H1 (cell line): Measurements from ENCODE around the gene STK32C. TPM values are rescaled to one million over a fixed set of nuclear protein-coding genes. Genes with fewer than 3 reads are reported as not detected.

Source experiments
- ASH2L ChIP-seq: fragments of 200-600, 300-600 bp; sonication (generic); IDR thresholded peaks from one replicate; pipeline ENCODE4 v1.7.1; 2017; ENCODE audit warnings: low read length
- CBX5 ChIP-seq: fragments of 300-800, 300-1000 bp; sonication (generic); IDR thresholded peaks from 2 replicates; pipeline ENCODE4 v1.7.1; 2016; ENCODE audit warnings: antibody characterized with exemption, low read length, low read depth
- EGR1 ChIP-seq: IDR thresholded peaks from 2 replicates; pipeline ENCODE4 v1.6.1; 2011; ENCODE audit warnings: low read depth, low read length, borderline replicate concordance
- POLR2AphosphoS5 ChIP-seq: IDR thresholded peaks from 2 replicates; pipeline ENCODE4 v1.6.1; 2011; ENCODE audit warnings: low read depth, low read length
- SRF ChIP-seq: IDR thresholded peaks from 2 replicates; pipeline ENCODE4 v1.6.1; 2011; ENCODE audit warnings: mild to moderate bottlenecking, low read depth, low read length, moderate library complexity
- polyA plus RNA-seq, 7 experiments: library from polyadenylated mRNA; depleted of rRNA in 3 of 7; stranded (reverse) in 5 of 7; unstranded in 2 of 7; fragments of >200 nt in 5 of 7; fragments of 200-250 nt in 2 of 7; gene quantifications; 1 replicate in 5 of 7; 2 replicates in 1 of 7; 4 replicates in 1 of 7; pipeline versions ENCODE4 v1.2.1 to v1.2.3, GENCODE V29; 2011 to 2013; ENCODE audit warnings: missing spikeins in 2 of 7, mixed read lengths in 2 of 7
- total RNA-seq: library from RNA; stranded (reverse); fragmentation: NEBNext Ultra II Directional; extraction: Animal tissue kit (Norgen Biotek cat#: 25700); gene quantifications from 2 replicates; pipeline ENCODE4 v1.2.1, GENCODE V29; 2021
- TF ChIP-seq, protein P1 (sequence below): IDR thresholded peaks from 2 replicates; pipeline ENCODE4 v1.6.1; 2012; ENCODE audit warnings: low read length, inconsistent platforms

STK32C gene
- total and polyA plus RNA-seq, 2 of the 8 experiments (the other 6 are each of a cell fraction or from before 2014, with no cell fraction given), result 10.6 to 15.6 TPM

- TF ChIP-seq, protein P1, sequence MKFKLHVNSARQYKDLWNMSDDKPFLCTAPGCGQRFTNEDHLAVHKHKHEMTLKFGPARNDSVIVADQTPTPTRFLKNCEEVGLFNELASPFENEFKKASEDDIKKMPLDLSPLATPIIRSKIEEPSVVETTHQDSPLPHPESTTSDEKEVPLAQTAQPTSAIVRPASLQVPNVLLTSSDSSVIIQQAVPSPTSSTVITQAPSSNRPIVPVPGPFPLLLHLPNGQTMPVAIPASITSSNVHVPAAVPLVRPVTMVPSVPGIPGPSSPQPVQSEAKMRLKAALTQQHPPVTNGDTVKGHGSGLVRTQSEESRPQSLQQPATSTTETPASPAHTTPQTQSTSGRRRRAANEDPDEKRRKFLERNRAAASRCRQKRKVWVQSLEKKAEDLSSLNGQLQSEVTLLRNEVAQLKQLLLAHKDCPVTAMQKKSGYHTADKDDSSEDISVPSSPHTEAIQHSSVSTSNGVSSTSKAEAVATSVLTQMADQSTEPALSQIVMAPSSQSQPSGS, result no peak
- TF ChIP-seq EGR1, result no peak
- no peak for TF ChIP-seq ASH2L
- TF ChIP-seq SRF, result no peak
- no peak for TF ChIP-seq CBX5
- no peak for TF ChIP-seq POLR2AphosphoS5
Observed at GRCh38 chr10:132299371-132300336, 8.1 kb downstream of the STK32C start (continued).
